Endodermal cell (in vitro differentiated cells): ENCODE results near the gene THBS3. TPM values are rescaled to one million over a fixed set of nuclear protein-coding genes. Genes with fewer than 3 reads are reported as not detected.
"Not testable (repeated sequence)": the region's sequence is repeated elsewhere in the genome, so short reads cannot be mapped to it uniquely, and the experiment has no call there.

Experiments
- DNase-seq: peaks from one replicate; pipeline ENCODE4 v3.0.0-alpha.2; 2017
- H3K27ac ChIP-seq: 2 replicates; pipeline ENCODE4 v1.5.1; 2013; ENCODE audit warnings: mild to moderate bottlenecking, low read depth, low read length, moderate library complexity
- H3K27me3 ChIP-seq: 2 replicates; pipeline ENCODE4 v1.6.1; 2013; ENCODE audit warnings: mild to moderate bottlenecking, low read length, moderate library complexity; ENCODE audit not compliant: insufficient read depth, control insufficient read depth, poor library complexity, severe bottlenecking
- H3K36me3 ChIP-seq: 2 replicates; pipeline ENCODE4 v1.7.0; 2013; ENCODE audit warnings: mild to moderate bottlenecking, low read length, moderate library complexity; ENCODE audit not compliant: control insufficient read depth, insufficient read depth
- H3K4me1 ChIP-seq: one replicate; pipeline ENCODE4 v1.7.0; 2013; ENCODE audit warnings: low read length; ENCODE audit not compliant: control insufficient read depth, insufficient read depth
- H3K4me3 ChIP-seq: 2 replicates; pipeline ENCODE4 v1.5.1; 2013; ENCODE audit warnings: mild to moderate bottlenecking, low read length, moderate library complexity
- H3K9ac ChIP-seq: 2 replicates; pipeline ENCODE4 v1.6.1; 2013; ENCODE audit warnings: mild to moderate bottlenecking, low read length, moderate library complexity; ENCODE audit not compliant: poor library complexity, severe bottlenecking; ENCODE audit errors: extremely low read depth
- H3K9me3 ChIP-seq: 2 replicates; pipeline ENCODE4 v1.6.1; 2013; ENCODE audit warnings: mild to moderate bottlenecking, low read length, moderate library complexity; ENCODE audit not compliant: control insufficient read depth
- H3K27ac Mint-ChIP-seq: 2 replicates; pipeline ENCODE4 v1.8.0; 2020; ENCODE audit warnings: mixed read lengths
- H3K27me3 Mint-ChIP-seq: 2 replicates; pipeline ENCODE4 v1.8.0; 2021; ENCODE audit warnings: mild to moderate bottlenecking, mixed read lengths; ENCODE audit not compliant: insufficient read depth
- H3K36me3 Mint-ChIP-seq: 2 replicates; pipeline ENCODE4 v1.8.0; 2020; ENCODE audit warnings: low read depth, mixed read lengths
- H3K4me1 Mint-ChIP-seq: 2 replicates; pipeline ENCODE4 v1.8.0; 2020; ENCODE audit warnings: mixed read lengths
- H3K4me3 Mint-ChIP-seq: 2 replicates; pipeline ENCODE4 v1.8.0; 2020; ENCODE audit warnings: mild to moderate bottlenecking, moderate library complexity, mixed read lengths
- H3K9me3 Mint-ChIP-seq: 2 replicates; pipeline ENCODE4 v1.8.0; 2020; ENCODE audit warnings: mild to moderate bottlenecking, mixed read lengths
- WGBS, 2 experiments: methylation state at CpG; one replicate each; pipeline versions ENCODE4 v1.1.5 to v1.1.7; 2013; ENCODE audit warnings: missing lambda C conversion rate in 2 of 2, mixed read lengths in 1 of 2; ENCODE audit not compliant: insufficient coverage in 1 of 2, insufficient read length in 1 of 2; 5-methylcytosine and 5-hydroxymethylcytosine counted together
- total RNA-seq, 2 donors: library from RNA; stranded (reverse); fragmentation: NEBNext Ultra II Directional in 1 of 2; extraction: Animal tissue kit (Norgen Biotek cat#: 25700) in 1 of 2; gene quantifications; 2 replicates in 1 of 2; 3 replicates in 1 of 2; pipeline ENCODE4 v1.2.1, GENCODE V29; 2021
- TF ChIP-seq, protein P1 (sequence below): fragments of 200-600 bp; sonication (generic); conservative IDR thresholded peaks from 2 replicates; pipeline ENCODE4 v1.5.0; 2021; ENCODE audit warnings: antibody characterized with exemption, mild to moderate bottlenecking

Gene THBS3
- total RNA-seq, 2 donors from 2014 or later: 17.6 to 27.9 TPM

DNA sequence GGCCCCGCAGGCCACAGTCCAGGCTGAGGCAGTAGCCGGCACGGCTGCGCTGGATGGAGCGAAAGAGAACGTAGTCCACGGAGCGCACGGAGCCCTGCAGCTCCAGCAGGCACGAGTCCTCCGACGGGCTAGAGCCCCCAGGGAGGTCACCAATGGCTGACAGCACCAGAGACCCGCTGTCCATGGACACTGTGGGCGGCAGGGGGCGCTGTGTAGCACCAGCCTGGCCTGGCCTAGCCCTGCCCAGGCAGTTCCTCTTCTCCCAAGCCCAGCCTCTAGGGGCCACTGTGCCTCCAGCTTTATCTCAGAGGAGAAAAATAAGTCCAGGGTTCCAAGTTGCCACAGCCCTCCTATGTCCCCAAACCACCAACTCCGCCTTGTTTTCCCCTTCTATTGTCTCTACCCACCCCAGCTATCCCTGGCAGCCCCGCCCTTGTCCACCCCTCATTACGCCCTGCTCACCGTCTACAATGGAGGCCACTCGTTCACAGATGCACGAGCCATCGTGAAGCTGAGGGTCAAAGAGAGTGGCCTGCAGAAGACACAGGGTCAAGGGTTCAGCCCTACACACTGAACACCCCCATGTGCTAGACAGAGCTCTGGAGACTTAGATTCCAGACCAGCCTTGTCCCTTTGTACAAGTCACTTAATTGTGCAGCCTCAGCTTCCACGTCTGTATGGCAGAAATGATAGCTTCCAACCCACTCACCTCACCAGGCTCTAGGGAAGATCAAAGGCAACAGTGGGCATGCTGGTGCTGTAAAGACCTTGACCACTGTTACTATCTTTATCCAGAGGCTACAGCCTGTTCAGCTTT lies 43.1 kb upstream of the THBS3 start:
- Histone ChIP-seq H3K27ac (no peak overlapping the region), H3K36me3 (peaks cover 5% of the 10 kb centered on the region), H3K4me3 (no peak overlapping the region), H3K4me1 (peaks cover 7% of the 10 kb centered on the region), H3K9me3 (no peaks in the 10 kb centered on the region), H3K9ac (no peak overlapping the region), H3K27me3 (no peaks in the 10 kb centered on the region)
- peak; percentile 99 for DNase-seq
- H3K36me3 Mint-ChIP-seq: peaks cover 24% of the 10 kb centered on the region
- peak overlapping the region; percentile 41 for H3K27ac Mint-ChIP-seq
- no peaks in the 10 kb centered on the region for H3K9me3 Mint-ChIP-seq
- peaks cover 26% of the 10 kb centered on the region for H3K4me1 Mint-ChIP-seq
- peak overlapping the region; percentile 42 for H3K4me3 Mint-ChIP-seq
- H3K27me3 Mint-ChIP-seq: peaks cover 9% of the 10 kb centered on the region
- TF ChIP-seq, protein P1, sequence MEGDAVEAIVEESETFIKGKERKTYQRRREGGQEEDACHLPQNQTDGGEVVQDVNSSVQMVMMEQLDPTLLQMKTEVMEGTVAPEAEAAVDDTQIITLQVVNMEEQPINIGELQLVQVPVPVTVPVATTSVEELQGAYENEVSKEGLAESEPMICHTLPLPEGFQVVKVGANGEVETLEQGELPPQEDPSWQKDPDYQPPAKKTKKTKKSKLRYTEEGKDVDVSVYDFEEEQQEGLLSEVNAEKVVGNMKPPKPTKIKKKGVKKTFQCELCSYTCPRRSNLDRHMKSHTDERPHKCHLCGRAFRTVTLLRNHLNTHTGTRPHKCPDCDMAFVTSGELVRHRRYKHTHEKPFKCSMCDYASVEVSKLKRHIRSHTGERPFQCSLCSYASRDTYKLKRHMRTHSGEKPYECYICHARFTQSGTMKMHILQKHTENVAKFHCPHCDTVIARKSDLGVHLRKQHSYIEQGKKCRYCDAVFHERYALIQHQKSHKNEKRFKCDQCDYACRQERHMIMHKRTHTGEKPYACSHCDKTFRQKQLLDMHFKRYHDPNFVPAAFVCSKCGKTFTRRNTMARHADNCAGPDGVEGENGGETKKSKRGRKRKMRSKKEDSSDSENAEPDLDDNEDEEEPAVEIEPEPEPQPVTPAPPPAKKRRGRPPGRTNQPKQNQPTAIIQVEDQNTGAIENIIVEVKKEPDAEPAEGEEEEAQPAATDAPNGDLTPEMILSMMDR: peak; percentile 100
- 24 to 28% methylated on average over 15 to 23 of the region's 23 CpGs for WGBS, 2 experiments

DNA sequence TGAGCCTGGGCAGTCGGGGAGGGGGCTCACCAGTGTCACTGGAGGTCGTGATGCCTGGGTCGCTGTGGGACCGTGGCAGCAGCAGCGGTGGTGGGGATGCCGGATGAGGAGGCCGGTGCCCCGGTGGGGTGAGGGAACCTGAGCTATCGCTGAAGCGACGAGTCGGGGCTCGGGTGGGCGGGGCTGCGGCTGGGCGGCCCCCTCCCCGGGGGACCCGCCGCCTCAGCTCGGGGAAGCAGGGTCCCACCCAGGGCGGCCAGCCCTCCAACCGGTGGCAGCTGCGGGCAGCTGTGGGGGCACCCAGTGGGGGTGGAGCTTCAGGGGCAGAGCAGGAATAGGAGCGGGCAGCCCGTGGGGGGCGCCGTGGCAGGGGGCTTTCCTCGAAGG lies 42.5 kb upstream of the THBS3 start:
- H3K4me3 Mint-ChIP-seq: peak overlapping the region; percentile 42
- Histone ChIP-seq H3K4me3 (no peak overlapping the region), H3K9me3 (no peaks in the 10 kb centered on the region), H3K27ac (no peak overlapping the region), H3K36me3 (peaks cover 5% of the 10 kb centered on the region), H3K9ac (no peak overlapping the region), H3K27me3 (no peaks in the 10 kb centered on the region), H3K4me1 (peaks cover 7% of the 10 kb centered on the region)
- no peaks in the 10 kb centered on the region for H3K9me3 Mint-ChIP-seq
- 61 to 77% methylated on average over 14 to 28 of the region's 28 CpGs for WGBS, 2 experiments
- H3K27me3 Mint-ChIP-seq: peaks cover 13% of the 10 kb centered on the region
- no peak for DNase-seq
- TF ChIP-seq, protein P1: no peak
- no peak overlapping the region for H3K27ac Mint-ChIP-seq
- H3K36me3 Mint-ChIP-seq: peaks cover 24% of the 10 kb centered on the region
- H3K4me1 Mint-ChIP-seq: peaks cover 23% of the 10 kb centered on the region

DNA sequence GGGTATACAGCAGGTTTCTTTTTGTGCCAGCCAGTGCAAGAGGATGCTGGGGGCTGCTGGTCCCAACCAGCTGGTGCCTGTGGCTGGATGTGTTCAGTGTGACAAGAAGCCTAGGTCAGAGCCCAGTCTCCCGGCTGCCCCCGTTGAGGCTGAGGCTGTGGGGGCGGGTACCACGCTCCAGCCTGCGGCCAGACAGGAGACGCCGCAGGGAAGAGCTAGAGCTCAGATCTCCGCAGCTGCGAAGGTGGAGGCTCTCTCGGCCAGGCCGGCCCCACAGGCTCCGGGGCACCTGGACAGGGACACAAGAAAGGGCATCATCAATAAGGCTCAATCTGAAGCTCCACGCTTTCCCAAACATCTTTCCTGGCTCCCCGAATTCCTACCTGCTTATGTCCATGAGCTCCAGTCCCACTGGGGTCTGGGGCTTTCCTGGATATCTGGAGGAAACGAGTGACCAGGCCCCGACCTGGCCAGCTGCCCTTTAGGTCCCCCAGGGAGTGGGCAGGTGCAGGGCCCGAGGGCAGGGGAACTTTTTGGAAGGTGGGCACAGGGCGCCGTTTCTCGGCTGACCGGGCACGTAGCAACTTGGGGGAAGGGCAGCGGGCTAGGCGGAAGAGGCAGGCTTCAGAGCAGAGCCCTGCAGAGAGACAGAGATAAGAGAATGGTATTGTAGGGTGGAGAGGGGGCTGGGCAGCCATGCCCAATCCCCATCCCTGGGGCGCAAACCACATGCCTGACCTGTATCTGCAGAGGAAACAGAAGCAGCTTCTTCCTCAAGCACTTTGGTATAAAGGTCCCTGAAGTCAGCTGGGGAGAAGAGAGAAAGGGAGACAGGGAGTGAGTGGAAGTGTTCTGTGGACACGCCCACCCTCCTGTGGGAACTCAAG lies 40.2 kb upstream of the THBS3 start:
- peaks cover 13% of the 10 kb centered on the region for H3K27me3 Mint-ChIP-seq
- TF ChIP-seq, protein P1: no peak
- Histone ChIP-seq H3K4me1 (no peaks in the 10 kb centered on the region), H3K27me3 (no peaks in the 10 kb centered on the region), H3K9ac (no peak overlapping the region), H3K9me3 (no peaks in the 10 kb centered on the region), H3K27ac (no peak overlapping the region), H3K36me3 (peaks cover 5% of the 10 kb centered on the region), H3K4me3 (no peak overlapping the region)
- no peak overlapping the region for H3K27ac Mint-ChIP-seq
- WGBS, 2 experiments: 92 to 93% methylated on average over 21 to 26 of the region's 26 CpGs
- H3K36me3 Mint-ChIP-seq: peaks cover 21% of the 10 kb centered on the region
- no peak for DNase-seq
- peaks cover 14% of the 10 kb centered on the region for H3K4me1 Mint-ChIP-seq
- H3K4me3 Mint-ChIP-seq: no peak overlapping the region
- H3K9me3 Mint-ChIP-seq: no peaks in the 10 kb centered on the region

DNA sequence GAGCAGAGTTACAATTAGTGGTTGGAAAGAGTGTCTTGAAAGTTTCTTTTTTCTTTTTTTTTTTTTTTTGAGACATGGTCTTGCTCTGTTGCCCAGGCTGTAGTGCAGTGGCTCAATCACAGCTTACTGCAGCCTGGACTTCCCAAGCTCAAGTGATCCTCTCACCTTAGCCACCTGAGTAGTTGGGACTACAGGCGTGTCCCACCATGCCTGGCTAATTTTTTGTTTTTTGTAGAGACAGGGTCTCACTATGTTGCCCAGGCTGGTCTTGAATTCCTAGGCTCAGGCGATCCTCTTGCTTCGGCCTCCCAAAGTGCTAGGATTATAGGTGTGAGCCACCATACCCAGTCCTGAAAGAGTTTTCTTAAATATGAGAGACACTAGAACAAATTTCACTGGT lies 39.1 kb upstream of the THBS3 start:
- H3K27ac Mint-ChIP-seq, H3K9ac ChIP-seq, H3K27ac ChIP-seq, DNase-seq, H3K36me3 ChIP-seq, H3K9me3 Mint-ChIP-seq, H3K9me3 ChIP-seq, H3K4me1 ChIP-seq, H3K4me3 Mint-ChIP-seq, H3K4me3 ChIP-seq, H3K27me3 ChIP-seq: not testable (repeated sequence)
- Mint-ChIP-seq H3K36me3 (peaks cover 21% of the 10 kb centered on the region), H3K4me1 (peaks cover 14% of the 10 kb centered on the region), H3K27me3 (peaks cover 13% of the 10 kb centered on the region)
- 86 to 99% methylated on average over 3 of the region's 3 CpGs for WGBS, 2 experiments
